WTC11 (cell line): ENCODE data around the gene SMYD1. TPM values are rescaled to one million over a fixed set of nuclear protein-coding genes. Genes with fewer than 3 reads are reported as not detected.

Source experiments
- ATAC-seq: fragments of 200-7000 bp; cut with Tn5 transposase; 2 replicates; pipeline ENCODE4 v1.10.0; 2021; ENCODE audit warnings: mild to moderate bottlenecking, moderate library complexity
- CTCF ChIA-PET: fragments of 300-600 bp; sonication (Branson Sonifier 250); formaldehyde crosslinking; loops from one replicate; lab custom pipeline; 2021; ENCODE audit warnings: antibody characterized with exemption; lab: Charles Lee
- POLR2A ChIA-PET: fragments of 350-600 bp; sonication (Branson Sonifier 250); formaldehyde crosslinking; loops from one replicate; lab custom pipeline; 2021; ENCODE audit warnings: antibody characterized with exemption; lab: Charles Lee
- DNase-seq: peaks from one replicate; pipeline ENCODE4 v3.0.0; 2021; ENCODE audit warnings: low spot score
- H3K27ac Mint-ChIP-seq: 2 replicates; pipeline ENCODE4 v1.8.0; 2021; ENCODE audit warnings: mixed read lengths
- H3K27me3 Mint-ChIP-seq: 2 replicates; pipeline ENCODE4 v1.8.0; 2021; ENCODE audit warnings: low read depth, mild to moderate bottlenecking, moderate library complexity, mixed read lengths
- H3K36me3 Mint-ChIP-seq: 2 replicates; pipeline ENCODE4 v1.8.0; 2021; ENCODE audit warnings: mixed read lengths
- H3K4me1 Mint-ChIP-seq: 2 replicates; pipeline ENCODE4 v1.8.0; 2022; ENCODE audit warnings: mixed read lengths
- H3K4me3 Mint-ChIP-seq: 2 replicates; pipeline ENCODE4 v1.8.0; 2021; ENCODE audit warnings: mild to moderate bottlenecking, moderate library complexity, mixed read lengths
- H3K9me3 Mint-ChIP-seq: 2 replicates; pipeline ENCODE4 v1.8.0; 2021; ENCODE audit warnings: mixed read lengths
- AFF4 ChIP-seq: sonication (generic); formaldehyde crosslinking; IDR thresholded peaks from 2 replicates; pipeline ENCODE4 v1.8.1; 2023; ENCODE audit warnings: mild to moderate bottlenecking, missing genetic modification reagents, borderline replicate concordance
- CREB1 ChIP-seq: sonication (generic); formaldehyde crosslinking; IDR thresholded peaks from 2 replicates; pipeline ENCODE4 v1.8.0; 2023; ENCODE audit warnings: mild to moderate bottlenecking, missing genetic modification reagents
- CREM ChIP-seq: sonication (generic); formaldehyde crosslinking; IDR thresholded peaks from 2 replicates; pipeline ENCODE4 v1.8.1; 2022; ENCODE audit warnings: mild to moderate bottlenecking, missing genetic modification reagents, moderate library complexity
- JAZF1 ChIP-seq: fragments of 250-450 bp; sonication (Bioruptor Pico); IDR thresholded peaks from 2 replicates; pipeline ENCODE4 v1.9.0; 2021; ENCODE audit warnings: moderate library complexity, mild to moderate bottlenecking, inconsistent platforms
- NFATC4 ChIP-seq: fragments of 250-450 bp; sonication (Bioruptor Pico); IDR thresholded peaks from 2 replicates; pipeline ENCODE4 v1.9.0; 2021; ENCODE audit warnings: mild to moderate bottlenecking
- NFYB ChIP-seq: sonication (generic); formaldehyde crosslinking; conservative IDR thresholded peaks from 2 replicates; pipeline ENCODE4 v1.8.0; 2022; ENCODE audit warnings: low read depth, missing genetic modification reagents
- NR1H2 ChIP-seq: sonication (generic); formaldehyde crosslinking; IDR thresholded peaks from 2 replicates; pipeline ENCODE4 v1.9.0; 2021; ENCODE audit warnings: mild to moderate bottlenecking, moderate library complexity, missing genetic modification reagents
- OVOL2 ChIP-seq: fragments of 250-450 bp; sonication (Bioruptor Pico); IDR thresholded peaks from 2 replicates; pipeline ENCODE4 v1.9.0; 2021; ENCODE audit warnings: mild to moderate bottlenecking, borderline replicate concordance
- PREB ChIP-seq: sonication (generic); formaldehyde crosslinking; IDR thresholded peaks from 2 replicates; pipeline ENCODE4 v1.8.1; 2022; ENCODE audit warnings: mild to moderate bottlenecking, missing genetic modification reagents, moderate library complexity, borderline replicate concordance
- SMAD3 ChIP-seq: sonication (generic); formaldehyde crosslinking; IDR thresholded peaks from 2 replicates; pipeline ENCODE4 v1.8.0; 2022; ENCODE audit warnings: missing genetic modification reagents, mild to moderate bottlenecking, borderline replicate concordance
- TP53 ChIP-seq: sonication (generic); formaldehyde crosslinking; IDR thresholded peaks from 2 replicates; pipeline ENCODE4 v1.8.1; 2023; ENCODE audit warnings: mild to moderate bottlenecking, missing genetic modification reagents
- ZNF263 ChIP-seq: sonication (generic); formaldehyde crosslinking; IDR thresholded peaks from 2 replicates; pipeline ENCODE4 v1.8.1; 2022; ENCODE audit warnings: low read depth, mild to moderate bottlenecking, moderate library complexity, missing genetic modification reagents
- total RNA-seq: library from RNA; stranded (reverse); gene quantifications from 3 replicates; pipeline ENCODE4 v1.2.3, GENCODE V29; 2021
- TF ChIP-seq, protein P1 (sequence below): sonication (generic); formaldehyde crosslinking; IDR thresholded peaks from 2 replicates; pipeline ENCODE4 v1.8.1; 2023; ENCODE audit warnings: mild to moderate bottlenecking, missing genetic modification reagents
- TF ChIP-seq, protein P2 (sequence below): sonication (generic); formaldehyde crosslinking; conservative IDR thresholded peaks from 2 replicates; pipeline ENCODE4 v1.8.1; 2023; ENCODE audit warnings: mild to moderate bottlenecking, low read depth, missing genetic modification reagents, moderate library complexity
- TF ChIP-seq, protein P3 (sequence below): sonication (generic); formaldehyde crosslinking; IDR thresholded peaks from 2 replicates; pipeline ENCODE4 v1.8.1; 2023; ENCODE audit warnings: mild to moderate bottlenecking, missing genetic modification reagents, moderate library complexity
- TF ChIP-seq, protein P4 (sequence below): sonication (generic); formaldehyde crosslinking; IDR thresholded peaks from 2 replicates; pipeline ENCODE4 v1.8.0; 2023; ENCODE audit warnings: missing genetic modification reagents, mild to moderate bottlenecking, borderline replicate concordance
- TF ChIP-seq, protein P5 (sequence below): sonication (generic); formaldehyde crosslinking; IDR thresholded peaks from 2 replicates; pipeline ENCODE4 v1.8.0; 2022; ENCODE audit warnings: mild to moderate bottlenecking, missing genetic modification reagents

The SMYD1 gene
- total RNA-seq, 1 experiment from 2014 or later, result not detected

- H3K4me1 Mint-ChIP-seq, result peaks cover 7% of the 10 kb centered on the region; the same call in 1 of the 2 replicates
- TF ChIP-seq, protein P1, sequence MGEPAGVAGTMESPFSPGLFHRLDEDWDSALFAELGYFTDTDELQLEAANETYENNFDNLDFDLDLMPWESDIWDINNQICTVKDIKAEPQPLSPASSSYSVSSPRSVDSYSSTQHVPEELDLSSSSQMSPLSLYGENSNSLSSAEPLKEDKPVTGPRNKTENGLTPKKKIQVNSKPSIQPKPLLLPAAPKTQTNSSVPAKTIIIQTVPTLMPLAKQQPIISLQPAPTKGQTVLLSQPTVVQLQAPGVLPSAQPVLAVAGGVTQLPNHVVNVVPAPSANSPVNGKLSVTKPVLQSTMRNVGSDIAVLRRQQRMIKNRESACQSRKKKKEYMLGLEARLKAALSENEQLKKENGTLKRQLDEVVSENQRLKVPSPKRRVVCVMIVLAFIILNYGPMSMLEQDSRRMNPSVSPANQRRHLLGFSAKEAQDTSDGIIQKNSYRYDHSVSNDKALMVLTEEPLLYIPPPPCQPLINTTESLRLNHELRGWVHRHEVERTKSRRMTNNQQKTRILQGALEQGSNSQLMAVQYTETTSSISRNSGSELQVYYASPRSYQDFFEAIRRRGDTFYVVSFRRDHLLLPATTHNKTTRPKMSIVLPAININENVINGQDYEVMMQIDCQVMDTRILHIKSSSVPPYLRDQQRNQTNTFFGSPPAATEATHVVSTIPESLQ (CRISPR knock-in tag), result no peak
- no peak for TF ChIP-seq TP53 (CRISPR knock-in tag)
- no peak for TF ChIP-seq OVOL2 (CRISPR knock-in tag)
- no peak for TF ChIP-seq ZNF263 (CRISPR knock-in tag)
- TF ChIP-seq CREB1 (CRISPR knock-in tag), result no peak
- TF ChIP-seq, protein P2, sequence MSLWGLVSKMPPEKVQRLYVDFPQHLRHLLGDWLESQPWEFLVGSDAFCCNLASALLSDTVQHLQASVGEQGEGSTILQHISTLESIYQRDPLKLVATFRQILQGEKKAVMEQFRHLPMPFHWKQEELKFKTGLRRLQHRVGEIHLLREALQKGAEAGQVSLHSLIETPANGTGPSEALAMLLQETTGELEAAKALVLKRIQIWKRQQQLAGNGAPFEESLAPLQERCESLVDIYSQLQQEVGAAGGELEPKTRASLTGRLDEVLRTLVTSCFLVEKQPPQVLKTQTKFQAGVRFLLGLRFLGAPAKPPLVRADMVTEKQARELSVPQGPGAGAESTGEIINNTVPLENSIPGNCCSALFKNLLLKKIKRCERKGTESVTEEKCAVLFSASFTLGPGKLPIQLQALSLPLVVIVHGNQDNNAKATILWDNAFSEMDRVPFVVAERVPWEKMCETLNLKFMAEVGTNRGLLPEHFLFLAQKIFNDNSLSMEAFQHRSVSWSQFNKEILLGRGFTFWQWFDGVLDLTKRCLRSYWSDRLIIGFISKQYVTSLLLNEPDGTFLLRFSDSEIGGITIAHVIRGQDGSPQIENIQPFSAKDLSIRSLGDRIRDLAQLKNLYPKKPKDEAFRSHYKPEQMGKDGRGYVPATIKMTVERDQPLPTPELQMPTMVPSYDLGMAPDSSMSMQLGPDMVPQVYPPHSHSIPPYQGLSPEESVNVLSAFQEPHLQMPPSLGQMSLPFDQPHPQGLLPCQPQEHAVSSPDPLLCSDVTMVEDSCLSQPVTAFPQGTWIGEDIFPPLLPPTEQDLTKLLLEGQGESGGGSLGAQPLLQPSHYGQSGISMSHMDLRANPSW, result no peak
- TF ChIP-seq NR1H2 (CRISPR knock-in tag), result no peak
- TF ChIP-seq CREM, result no peak
- TF ChIP-seq NFYB (CRISPR knock-in tag), result no peak
- TF ChIP-seq NFATC4 (CRISPR knock-in tag), result no peak
- TF ChIP-seq PREB, result no peak
- TF ChIP-seq, all 79 proteins: peak for 0
- CTCF ChIA-PET, result interaction anchor here (2.8 kb wide), 1 partner anchor 24 kb away, joined by 13 read pairs; no protein-coding TSS in a partner anchor
Measured at GRCh38 chr2:88036182-88036581, 31.4 kb upstream of the SMYD1 start.

GRCh38 chr2:88036606-88037005, 31.0 kb upstream of the SMYD1 start:
- Mint-ChIP-seq H3K4me3 (no peak overlapping the region), H3K27me3 (no peaks in the 10 kb centered on the region), H3K27ac (no peak overlapping the region), H3K4me1 (0 out of 2 replicates have a peak, but pooled peaks cover 8% of the 10 kb centered on the region), H3K9me3 (no peaks in the 10 kb centered on the region), H3K36me3 (peaks cover 5% of the 10 kb centered on the region; the same call in 1 of the 2 replicates)
- ATAC-seq, result no peak
- ChIA-PET CTCF (interaction anchor here (2.8 kb wide), 1 partner anchor 24 kb away, joined by 13 read pairs; no protein-coding TSS in a partner anchor), POLR2A (no interaction called here)
- DNase-seq, result no peak
- TF ChIP-seq, protein P3, sequence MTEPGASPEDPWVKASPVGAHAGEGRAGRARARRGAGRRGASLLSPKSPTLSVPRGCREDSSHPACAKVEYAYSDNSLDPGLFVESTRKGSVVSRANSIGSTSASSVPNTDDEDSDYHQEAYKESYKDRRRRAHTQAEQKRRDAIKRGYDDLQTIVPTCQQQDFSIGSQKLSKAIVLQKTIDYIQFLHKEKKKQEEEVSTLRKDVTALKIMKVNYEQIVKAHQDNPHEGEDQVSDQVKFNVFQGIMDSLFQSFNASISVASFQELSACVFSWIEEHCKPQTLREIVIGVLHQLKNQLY (CRISPR knock-in tag), result no peak
- TF ChIP-seq SMAD3 (CRISPR knock-in tag) (no peak), AFF4 (CRISPR knock-in tag) (no peak), JAZF1 (CRISPR knock-in tag) (no peak)
- TF ChIP-seq, protein P1 (CRISPR knock-in tag), result no peak
- TF ChIP-seq, protein P4, sequence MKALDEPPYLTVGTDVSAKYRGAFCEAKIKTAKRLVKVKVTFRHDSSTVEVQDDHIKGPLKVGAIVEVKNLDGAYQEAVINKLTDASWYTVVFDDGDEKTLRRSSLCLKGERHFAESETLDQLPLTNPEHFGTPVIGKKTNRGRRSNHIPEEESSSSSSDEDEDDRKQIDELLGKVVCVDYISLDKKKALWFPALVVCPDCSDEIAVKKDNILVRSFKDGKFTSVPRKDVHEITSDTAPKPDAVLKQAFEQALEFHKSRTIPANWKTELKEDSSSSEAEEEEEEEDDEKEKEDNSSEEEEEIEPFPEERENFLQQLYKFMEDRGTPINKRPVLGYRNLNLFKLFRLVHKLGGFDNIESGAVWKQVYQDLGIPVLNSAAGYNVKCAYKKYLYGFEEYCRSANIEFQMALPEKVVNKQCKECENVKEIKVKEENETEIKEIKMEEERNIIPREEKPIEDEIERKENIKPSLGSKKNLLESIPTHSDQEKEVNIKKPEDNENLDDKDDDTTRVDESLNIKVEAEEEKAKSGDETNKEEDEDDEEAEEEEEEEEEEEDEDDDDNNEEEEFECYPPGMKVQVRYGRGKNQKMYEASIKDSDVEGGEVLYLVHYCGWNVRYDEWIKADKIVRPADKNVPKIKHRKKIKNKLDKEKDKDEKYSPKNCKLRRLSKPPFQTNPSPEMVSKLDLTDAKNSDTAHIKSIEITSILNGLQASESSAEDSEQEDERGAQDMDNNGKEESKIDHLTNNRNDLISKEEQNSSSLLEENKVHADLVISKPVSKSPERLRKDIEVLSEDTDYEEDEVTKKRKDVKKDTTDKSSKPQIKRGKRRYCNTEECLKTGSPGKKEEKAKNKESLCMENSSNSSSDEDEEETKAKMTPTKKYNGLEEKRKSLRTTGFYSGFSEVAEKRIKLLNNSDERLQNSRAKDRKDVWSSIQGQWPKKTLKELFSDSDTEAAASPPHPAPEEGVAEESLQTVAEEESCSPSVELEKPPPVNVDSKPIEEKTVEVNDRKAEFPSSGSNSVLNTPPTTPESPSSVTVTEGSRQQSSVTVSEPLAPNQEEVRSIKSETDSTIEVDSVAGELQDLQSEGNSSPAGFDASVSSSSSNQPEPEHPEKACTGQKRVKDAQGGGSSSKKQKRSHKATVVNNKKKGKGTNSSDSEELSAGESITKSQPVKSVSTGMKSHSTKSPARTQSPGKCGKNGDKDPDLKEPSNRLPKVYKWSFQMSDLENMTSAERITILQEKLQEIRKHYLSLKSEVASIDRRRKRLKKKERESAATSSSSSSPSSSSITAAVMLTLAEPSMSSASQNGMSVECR (CRISPR knock-in tag), result no peak
- TF ChIP-seq, protein P5, sequence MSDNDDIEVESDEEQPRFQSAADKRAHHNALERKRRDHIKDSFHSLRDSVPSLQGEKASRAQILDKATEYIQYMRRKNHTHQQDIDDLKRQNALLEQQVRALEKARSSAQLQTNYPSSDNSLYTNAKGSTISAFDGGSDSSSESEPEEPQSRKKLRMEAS, result no peak

More at GRCh38 chr2:88036182-88036581, 31.4 kb upstream of the SMYD1 start:
- DNase-seq (no peak), ATAC-seq (no peak)
- Mint-ChIP-seq H3K9me3 (no peaks in the 10 kb centered on the region), H3K36me3 (peaks cover 5% of the 10 kb centered on the region; the same call in 1 of the 2 replicates), H3K4me3 (no peak overlapping the region), H3K27me3 (no peaks in the 10 kb centered on the region), H3K27ac (no peak overlapping the region)
- POLR2A ChIA-PET, result no interaction called here
